Natural killer cell (primary cell): Measurements from ENCODE around the gene RSPH9. TPM values are rescaled to one million over a fixed set of nuclear protein-coding genes. Genes with fewer than 3 reads are reported as not detected.

Source experiments
- ATAC-seq, 3 donors: fragments of 150-1000 bp in 2 of 3; fragments of 200-7000 bp in 1 of 3; cut with Tn5 transposase; 1 replicate in 1 of 3; 2 replicates in 2 of 3; pipeline ENCODE4 v1.10.0; 2021; ENCODE audit warnings: mild to moderate bottlenecking in 2 of 3, moderate library complexity in 2 of 3
- DNase-seq, 2 donors: peaks; one replicate each; pipeline versions ENCODE4 v3.0.0 to v3.0.0-alpha.2; 2013 to 2021; ENCODE audit warnings: mixed read lengths in 1 of 2
- H3K27ac ChIP-seq: one replicate; pipeline ENCODE4 v1.5.1; 2013; ENCODE audit warnings: mild to moderate bottlenecking, low read length
- H3K27me3 ChIP-seq: one replicate; pipeline ENCODE4 v1.6.1; 2013; ENCODE audit warnings: low read length; ENCODE audit not compliant: control insufficient read depth, insufficient read depth
- H3K36me3 ChIP-seq: one replicate; pipeline ENCODE4 v1.6.1; 2013; ENCODE audit warnings: low read length; ENCODE audit not compliant: control insufficient read depth, insufficient read depth
- H3K4me1 ChIP-seq: one replicate; pipeline ENCODE4 v1.6.1; 2013; ENCODE audit warnings: low read length; ENCODE audit not compliant: control insufficient read depth, insufficient read depth
- H3K4me3 ChIP-seq: one replicate; pipeline ENCODE4 v1.5.1; 2013; ENCODE audit warnings: low read length
- H3K9me3 ChIP-seq: one replicate; pipeline ENCODE4 v1.6.1; 2013; ENCODE audit warnings: low read length; ENCODE audit not compliant: control insufficient read depth, insufficient read depth
- H3K27ac Mint-ChIP-seq, 2 donors: one replicate each; pipeline ENCODE4 v1.8.0; 2022; ENCODE audit warnings: mild to moderate bottlenecking in 2 of 2, mixed read lengths in 2 of 2, moderate library complexity in 1 of 2
- H3K27me3 Mint-ChIP-seq, 2 donors: one replicate each; pipeline ENCODE4 v1.8.0; 2022; ENCODE audit warnings: low read depth in 2 of 2, mixed read lengths in 2 of 2
- H3K36me3 Mint-ChIP-seq: one replicate; pipeline ENCODE4 v1.8.0; 2022; ENCODE audit warnings: mixed read lengths
- H3K4me1 Mint-ChIP-seq, 2 donors: one replicate each; pipeline ENCODE4 v1.8.0; 2022; ENCODE audit warnings: mixed read lengths in 2 of 2
- H3K4me3 Mint-ChIP-seq: one replicate; pipeline ENCODE4 v1.8.0; 2022; ENCODE audit warnings: mild to moderate bottlenecking, moderate library complexity, mixed read lengths
- H3K9me3 Mint-ChIP-seq, 2 donors: one replicate each; pipeline ENCODE4 v1.8.0; 2022; ENCODE audit warnings: mixed read lengths in 2 of 2
- WGBS: methylation state at CpG from one replicate; pipeline ENCODE4 v1.1.7; 2013; ENCODE audit warnings: missing lambda C conversion rate; ENCODE audit not compliant: insufficient coverage; 5-methylcytosine and 5-hydroxymethylcytosine counted together
- intact Hi-C: fragments of 100-400 bp; cut with micrococcal nuclease; formaldehyde crosslinking; loops from one replicate; pipeline ENCODE4 v1.14.2; 2022
- total RNA-seq, 4 donors: library from RNA; stranded (reverse); fragments of 120-200 nt in 1 of 4; gene quantifications; one replicate each; pipeline versions ENCODE4 v1.2.3 to v1.2.4, GENCODE V29; 2013 to 2022
- TF ChIP-seq, protein P1 (sequence below): fragments of 200-600 bp; IDR thresholded peaks from one replicate; pipeline ENCODE4 v1.8.0; 2022; ENCODE audit warnings: antibody characterized with exemption

Gene RSPH9
- total RNA-seq, 3 donors from 2014 or later (not counting 1 experiment from before 2014, with no cell fraction given): 0.23 TPM; not detected in 2

DNA sequence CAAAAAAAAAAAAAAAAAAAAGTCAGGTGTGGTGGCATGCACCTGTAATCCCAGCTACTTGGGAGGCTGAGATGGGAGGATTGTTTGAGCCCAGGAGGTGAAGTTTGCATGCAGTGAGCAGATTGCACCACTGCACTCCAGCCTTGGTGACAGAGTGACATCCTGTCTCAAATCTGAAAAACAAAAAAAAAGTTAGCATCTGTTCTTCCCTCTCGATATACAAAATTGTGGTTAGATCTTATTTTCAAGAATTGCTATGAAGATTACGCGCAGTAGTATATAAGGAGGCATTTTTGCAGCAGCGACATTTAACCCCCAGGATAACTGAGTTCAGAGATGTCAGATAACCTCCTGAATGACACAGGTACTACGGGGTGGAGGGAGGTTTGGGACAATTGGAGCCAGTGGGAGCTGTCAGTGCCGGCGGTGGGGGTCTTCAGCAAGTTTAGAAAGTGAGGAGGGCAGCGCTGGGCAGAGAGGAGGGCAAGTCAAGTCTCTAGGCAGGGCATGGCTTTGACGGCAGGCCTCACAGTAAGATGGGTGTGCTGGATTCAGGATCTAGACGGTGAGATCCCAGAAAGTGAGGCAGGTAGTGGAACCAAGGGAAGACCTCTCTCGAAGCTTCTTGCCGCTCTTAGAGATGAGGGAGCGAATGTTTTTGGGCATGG, 68.9 kb downstream of the RSPH9 start:
- H3K4me3 ChIP-seq: no peak overlapping the region
- no peaks in the 10 kb centered on the region for H3K36me3 Mint-ChIP-seq
- no peaks in the 10 kb centered on the region for H3K36me3 ChIP-seq
- H3K27me3 Mint-ChIP-seq: peaks cover 19 to 22% of the 10 kb centered on the region in 2 donors
- ATAC-seq: no peak
- peak overlapping the region; percentile 36 for H3K27ac ChIP-seq
- H3K4me1 Mint-ChIP-seq: no peaks in the 10 kb centered on the region
- intact Hi-C loops: no loop called here
- no peaks in the 10 kb centered on the region for H3K9me3 ChIP-seq
- DNase-seq: no peak
- TF ChIP-seq, protein P1, sequence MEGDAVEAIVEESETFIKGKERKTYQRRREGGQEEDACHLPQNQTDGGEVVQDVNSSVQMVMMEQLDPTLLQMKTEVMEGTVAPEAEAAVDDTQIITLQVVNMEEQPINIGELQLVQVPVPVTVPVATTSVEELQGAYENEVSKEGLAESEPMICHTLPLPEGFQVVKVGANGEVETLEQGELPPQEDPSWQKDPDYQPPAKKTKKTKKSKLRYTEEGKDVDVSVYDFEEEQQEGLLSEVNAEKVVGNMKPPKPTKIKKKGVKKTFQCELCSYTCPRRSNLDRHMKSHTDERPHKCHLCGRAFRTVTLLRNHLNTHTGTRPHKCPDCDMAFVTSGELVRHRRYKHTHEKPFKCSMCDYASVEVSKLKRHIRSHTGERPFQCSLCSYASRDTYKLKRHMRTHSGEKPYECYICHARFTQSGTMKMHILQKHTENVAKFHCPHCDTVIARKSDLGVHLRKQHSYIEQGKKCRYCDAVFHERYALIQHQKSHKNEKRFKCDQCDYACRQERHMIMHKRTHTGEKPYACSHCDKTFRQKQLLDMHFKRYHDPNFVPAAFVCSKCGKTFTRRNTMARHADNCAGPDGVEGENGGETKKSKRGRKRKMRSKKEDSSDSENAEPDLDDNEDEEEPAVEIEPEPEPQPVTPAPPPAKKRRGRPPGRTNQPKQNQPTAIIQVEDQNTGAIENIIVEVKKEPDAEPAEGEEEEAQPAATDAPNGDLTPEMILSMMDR: no peak
- peaks cover 4% of the 10 kb centered on the region for H3K4me1 ChIP-seq
- no peaks in the 10 kb centered on the region for H3K27me3 ChIP-seq
- 87% methylated on average over 13 of the region's 13 CpGs for WGBS
- no peak overlapping the region for H3K4me3 Mint-ChIP-seq
- H3K27ac Mint-ChIP-seq: no peak overlapping the region
- H3K9me3 Mint-ChIP-seq: no peaks in the 10 kb centered on the region

DNA sequence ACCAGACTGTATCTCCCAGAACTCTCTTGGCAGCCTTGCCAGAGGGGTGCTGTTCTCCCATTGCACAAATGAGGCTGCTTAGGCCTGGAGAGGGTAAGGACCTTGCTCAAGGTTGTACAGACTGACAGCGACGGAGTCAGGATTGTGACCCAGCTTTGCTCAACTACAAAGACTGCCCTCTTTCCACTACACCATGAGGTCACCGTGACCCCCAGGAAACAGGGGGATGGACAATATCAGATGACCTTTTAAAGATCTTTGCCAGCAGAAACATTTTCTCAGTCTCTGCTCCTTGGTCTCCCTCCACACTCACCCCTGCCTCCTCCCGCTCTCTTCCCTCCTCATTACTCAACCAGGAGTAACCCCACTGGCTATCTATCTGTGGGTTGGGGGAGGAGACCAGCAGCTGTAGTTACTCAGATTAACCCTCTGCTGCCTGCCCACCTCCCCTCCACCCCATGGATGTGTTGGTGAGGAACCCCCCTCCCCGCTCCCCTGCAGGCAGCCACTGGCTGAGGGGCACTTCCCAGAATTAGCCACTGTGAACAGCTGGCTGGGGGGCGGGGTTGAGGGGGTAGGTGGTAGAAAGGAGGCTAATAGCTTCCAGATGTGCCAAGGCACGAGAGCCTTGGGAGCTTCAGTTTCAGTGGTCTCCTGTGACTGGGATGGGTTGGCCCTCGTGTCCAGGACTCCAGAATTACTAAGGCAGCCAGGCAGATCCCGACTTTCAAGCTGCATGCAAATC, 69.6 kb downstream of the RSPH9 start:
- H3K27ac Mint-ChIP-seq: no peak overlapping the region
- ATAC-seq (no peak), DNase-seq (no peak)
- peaks cover 16 to 22% of the 10 kb centered on the region in 2 donors for H3K27me3 Mint-ChIP-seq
- Histone ChIP-seq H3K9me3 (no peaks in the 10 kb centered on the region), H3K4me1 (peaks cover 4% of the 10 kb centered on the region), H3K27me3 (no peaks in the 10 kb centered on the region), H3K36me3 (no peaks in the 10 kb centered on the region), H3K27ac (peak overlapping the region; percentile 36), H3K4me3 (no peak overlapping the region)
- no peak overlapping the region for H3K4me3 Mint-ChIP-seq
- no peaks in the 10 kb centered on the region for H3K9me3 Mint-ChIP-seq
- whole genome bisulfite sequencing: 72% methylated on average over 8 of the region's 9 CpGs
- H3K4me1 Mint-ChIP-seq: no peaks in the 10 kb centered on the region
- intact Hi-C loops: no loop called here
- H3K36me3 Mint-ChIP-seq: no peaks in the 10 kb centered on the region
- TF ChIP-seq, protein P1: no peak

DNA sequence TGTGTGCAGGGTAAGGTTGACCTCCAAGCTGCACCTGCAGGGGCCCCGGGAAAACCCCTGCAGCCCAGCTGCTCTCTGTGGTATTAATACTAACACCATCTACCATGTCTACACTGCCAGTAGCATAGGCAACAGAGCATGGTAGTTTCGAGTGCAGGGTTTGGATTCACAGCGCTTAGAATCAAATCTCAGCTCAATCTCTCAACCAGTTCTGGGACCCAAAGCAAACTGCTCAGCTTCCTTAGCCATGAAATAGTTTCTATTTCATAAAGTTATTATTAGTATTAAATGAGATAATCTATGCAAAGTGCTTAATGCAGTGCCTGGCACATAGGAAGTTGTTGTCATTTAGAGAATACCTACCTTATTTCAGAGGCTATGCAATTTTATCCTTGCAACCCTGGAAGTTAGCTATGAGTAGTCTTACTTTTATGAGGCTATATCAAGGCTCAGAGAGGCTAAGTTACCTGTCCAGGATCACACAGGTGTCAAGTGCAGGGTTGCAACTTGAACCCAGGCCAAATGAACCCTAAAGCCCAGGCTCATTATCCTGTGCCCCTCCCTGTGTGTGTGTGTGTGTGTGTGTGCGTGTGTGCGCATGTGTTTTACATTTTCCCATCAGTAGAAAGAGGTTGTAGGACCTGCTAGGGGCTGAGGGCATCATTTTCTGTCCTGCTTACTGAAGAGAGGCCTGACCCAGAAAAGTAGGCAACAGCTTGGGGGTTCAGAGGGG, 70.4 kb downstream of the RSPH9 start:
- TF ChIP-seq, protein P1: no peak
- no peaks in the 10 kb centered on the region for H3K36me3 Mint-ChIP-seq
- H3K36me3 ChIP-seq: no peaks in the 10 kb centered on the region
- peak in 1 of 3 donors; percentile 19 for ATAC-seq
- intact Hi-C loops: no loop called here
- H3K4me1 ChIP-seq: peaks cover 4% of the 10 kb centered on the region
- no peaks in the 10 kb centered on the region for H3K9me3 ChIP-seq
- H3K4me3 ChIP-seq: no peak overlapping the region
- H3K27me3 ChIP-seq: no peaks in the 10 kb centered on the region
- H3K27ac Mint-ChIP-seq: no peak overlapping the region
- no peak overlapping the region for H3K4me3 Mint-ChIP-seq
- H3K9me3 Mint-ChIP-seq: no peaks in the 10 kb centered on the region
- WGBS: 65% methylated on average over 5 of the region's 5 CpGs
- H3K27me3 Mint-ChIP-seq: peaks cover 21 to 29% of the 10 kb centered on the region in 2 donors
- H3K27ac ChIP-seq: no peak overlapping the region
- DNase-seq: no peak
- H3K4me1 Mint-ChIP-seq: no peaks in the 10 kb centered on the region
